T-helper 2 cell treated with Interferon-gamma antibody and Interleukin-4, amounts not matched to agents 5 μg/mL and 100 μg/mL, for 36 hours (primary cell): ENCODE data around the gene CPPED1.
"Not testable (repeated sequence)": the region's sequence is repeated elsewhere in the genome, so short reads cannot be mapped to it uniquely, and the experiment has no call there.

Source experiments
- DNase-seq: peaks from one replicate; pipeline ENCODE4 v3.0.0; 2021; ENCODE audit warnings: low spot score
- H3K27ac Mint-ChIP-seq: one replicate; pipeline ENCODE4 v1.8.0; 2021; ENCODE audit warnings: mild to moderate bottlenecking, mixed read lengths
- H3K27me3 Mint-ChIP-seq: one replicate; pipeline ENCODE4 v1.8.0; 2021; ENCODE audit warnings: low read depth, mixed read lengths
- H3K36me3 Mint-ChIP-seq: one replicate; pipeline ENCODE4 v1.8.0; 2021; ENCODE audit warnings: low read depth, mixed read lengths
- H3K4me1 Mint-ChIP-seq: one replicate; pipeline ENCODE4 v1.8.0; 2021; ENCODE audit warnings: low read depth, mixed read lengths
- H3K4me3 Mint-ChIP-seq: one replicate; pipeline ENCODE4 v1.8.0; 2022; ENCODE audit warnings: mild to moderate bottlenecking, moderate library complexity, mixed read lengths
- H3K9me3 Mint-ChIP-seq: one replicate; pipeline ENCODE4 v1.8.0; 2021; ENCODE audit warnings: mixed read lengths

The CPPED1 gene

GRCh38 chr16:12815361-12815760, 11.7 kb upstream of the CPPED1 start:
- Mint-ChIP-seq H3K27me3 (no peaks in the 10 kb centered on the region), H3K9me3 (peaks cover 18% of the 10 kb centered on the region), H3K27ac (no peak overlapping the region), H3K4me3 (no peak overlapping the region), H3K36me3 (no peaks in the 10 kb centered on the region), H3K4me1 (peaks cover 20% of the 10 kb centered on the region)
- DNase-seq = no peak

GRCh38 chr16:12813734-12814133, 10.0 kb upstream of the CPPED1 start:
- H3K4me3 Mint-ChIP-seq, DNase-seq, H3K27me3 Mint-ChIP-seq, H3K36me3 Mint-ChIP-seq, H3K27ac Mint-ChIP-seq: not testable (repeated sequence)
- Mint-ChIP-seq H3K9me3 (peaks cover 23% of the 10 kb centered on the region), H3K4me1 (peaks cover 19% of the 10 kb centered on the region)

- not testable (repeated sequence) for H3K4me3 Mint-ChIP-seq, H3K27ac Mint-ChIP-seq, DNase-seq, H3K36me3 Mint-ChIP-seq, H3K27me3 Mint-ChIP-seq
- peaks cover 23% of the 10 kb centered on the region for H3K9me3 Mint-ChIP-seq
- peaks cover 19% of the 10 kb centered on the region for H3K4me1 Mint-ChIP-seq
Observed at GRCh38 chr16:12813321-12813720, 9.6 kb upstream of the CPPED1 start.

- H3K27ac Mint-ChIP-seq = no peak overlapping the region
- H3K9me3 Mint-ChIP-seq = peaks cover 23% of the 10 kb centered on the region
- no peaks in the 10 kb centered on the region for H3K36me3 Mint-ChIP-seq
- no peaks in the 10 kb centered on the region for H3K27me3 Mint-ChIP-seq
- H3K4me3 Mint-ChIP-seq = no peak overlapping the region
- peaks cover 14% of the 10 kb centered on the region for H3K4me1 Mint-ChIP-seq
- DNase-seq = no peak
Observed at GRCh38 chr16:12811441-12812383, 8.0 kb upstream of the CPPED1 start.

GRCh38 chr16:12805066-12805465, 1.4 kb upstream of the CPPED1 start:
- no peak for DNase-seq
- Mint-ChIP-seq H3K36me3 (peaks cover 14% of the 10 kb centered on the region), H3K4me1 (peaks cover 24% of the 10 kb centered on the region), H3K9me3 (peaks cover 4% of the 10 kb centered on the region), H3K27ac (no peak overlapping the region), H3K4me3 (no peak overlapping the region), H3K27me3 (no peaks in the 10 kb centered on the region)

- peak overlapping the region; percentile 47 for H3K27ac Mint-ChIP-seq
Observed at GRCh38 chr16:12804395-12804794, 708 bp upstream of the CPPED1 start.

GRCh38 chr16:12802661-12803060, 1.0 kb downstream of the CPPED1 start:
- Mint-ChIP-seq H3K27me3 (no peaks in the 10 kb centered on the region), H3K27ac (peak overlapping the region; percentile 93), H3K36me3 (peaks cover 14% of the 10 kb centered on the region), H3K9me3 (no peaks in the 10 kb centered on the region), H3K4me1 (peaks cover 28% of the 10 kb centered on the region), H3K4me3 (peak overlapping the region; percentile 98)
- no peak for DNase-seq

More at GRCh38 chr16:12804395-12804794, 708 bp upstream of the CPPED1 start:
- Mint-ChIP-seq H3K36me3 (peaks cover 14% of the 10 kb centered on the region), H3K4me1 (peaks cover 23% of the 10 kb centered on the region), H3K9me3 (no peaks in the 10 kb centered on the region), H3K27me3 (no peaks in the 10 kb centered on the region), H3K4me3 (peak overlapping the region; percentile 62)
- no peak for DNase-seq

- no peaks in the 10 kb centered on the region for H3K27me3 Mint-ChIP-seq
- H3K9me3 Mint-ChIP-seq = no peaks in the 10 kb centered on the region
- peaks cover 28% of the 10 kb centered on the region for H3K4me1 Mint-ChIP-seq
- DNase-seq = no peak
- H3K36me3 Mint-ChIP-seq = peaks cover 14% of the 10 kb centered on the region
- peak overlapping the region; percentile 98 for H3K4me3 Mint-ChIP-seq
- peak overlapping the region; percentile 77 for H3K27ac Mint-ChIP-seq
Observed at GRCh38 chr16:12802048-12802447, 1.6 kb downstream of the CPPED1 start.

GRCh38 chr16:12801511-12802042, 2.1 kb downstream of the CPPED1 start:
- peak; percentile 56 for DNase-seq
- Mint-ChIP-seq H3K4me3 (peak overlapping the region; percentile 98), H3K9me3 (no peaks in the 10 kb centered on the region), H3K27ac (peak overlapping the region; percentile 77), H3K4me1 (peaks cover 28% of the 10 kb centered on the region), H3K36me3 (peaks cover 14% of the 10 kb centered on the region), H3K27me3 (no peaks in the 10 kb centered on the region)

GRCh38 chr16:12800817-12801216, 2.9 kb downstream of the CPPED1 start:
- Mint-ChIP-seq H3K36me3 (peaks cover 14% of the 10 kb centered on the region), H3K4me1 (peaks cover 28% of the 10 kb centered on the region), H3K27ac (no peak overlapping the region), H3K4me3 (no peak overlapping the region), H3K27me3 (no peaks in the 10 kb centered on the region), H3K9me3 (no peaks in the 10 kb centered on the region)
- DNase-seq = no peak

GRCh38 chr16:12799996-12800395, 3.7 kb downstream of the CPPED1 start:
- DNase-seq, H3K27ac Mint-ChIP-seq, H3K9me3 Mint-ChIP-seq, H3K27me3 Mint-ChIP-seq, H3K4me3 Mint-ChIP-seq: not testable (repeated sequence)
- peaks cover 28% of the 10 kb centered on the region for H3K4me1 Mint-ChIP-seq
- peaks cover 14% of the 10 kb centered on the region for H3K36me3 Mint-ChIP-seq

GRCh38 chr16:12798846-12799245, 4.8 kb downstream of the CPPED1 start:
- H3K4me1 Mint-ChIP-seq = peaks cover 27% of the 10 kb centered on the region

GRCh38 chr16:12798171-12798570, 5.5 kb downstream of the CPPED1 start:
- H3K36me3 Mint-ChIP-seq = peaks cover 15% of the 10 kb centered on the region
- H3K4me1 Mint-ChIP-seq = peaks cover 26% of the 10 kb centered on the region
- H3K27ac Mint-ChIP-seq = no peak overlapping the region
- H3K27me3 Mint-ChIP-seq = no peaks in the 10 kb centered on the region
- no peaks in the 10 kb centered on the region for H3K9me3 Mint-ChIP-seq
- no peak for DNase-seq
- no peak overlapping the region for H3K4me3 Mint-ChIP-seq

More at GRCh38 chr16:12798846-12799245, 4.8 kb downstream of the CPPED1 start:
- Mint-ChIP-seq H3K27ac (no peak overlapping the region), H3K36me3 (peaks cover 14% of the 10 kb centered on the region), H3K27me3 (no peaks in the 10 kb centered on the region), H3K9me3 (no peaks in the 10 kb centered on the region), H3K4me3 (no peak overlapping the region)
- DNase-seq = no peak

GRCh38 chr16:12796498-12796897, 7.2 kb downstream of the CPPED1 start:
- H3K4me3 Mint-ChIP-seq = no peak overlapping the region
- peaks cover 5% of the 10 kb centered on the region for H3K9me3 Mint-ChIP-seq
- peaks cover 11% of the 10 kb centered on the region for H3K4me1 Mint-ChIP-seq
- H3K27ac Mint-ChIP-seq = no peak overlapping the region
- H3K27me3 Mint-ChIP-seq = no peaks in the 10 kb centered on the region
- H3K36me3 Mint-ChIP-seq = peaks cover 16% of the 10 kb centered on the region
- DNase-seq = no peak
